Kidney tubule cell (primary cell): Measurements from ENCODE around the gene PTPRD.
A peak's percentile ranks its signal among the peaks of the same experiment; 100 is the strongest.

Experiments used
- DNase-seq: peaks from one replicate; pipeline ENCODE4 v3.0.0-alpha.2; 2018; ENCODE audit warnings: low spot score

Gene PTPRD

GRCh38 chr9:10612641-10613398, at the start of gene PTPRD:
Gene PTPRD (minus strand): TSS chr9:10613002.
- DNase-seq = peak; percentile 63

GRCh38 chr9:10661994-10662393, 49.2 kb upstream of the PTPRD start:
- DNase-seq = no peak

- DNase-seq = no peak
These were observed 48.6 kb upstream of the PTPRD start for GRCh38 chr9:10661376-10661775.

- no peak for DNase-seq
These were observed 38.2 kb upstream of the PTPRD start for GRCh38 chr9:10651012-10651411.

- no peak for DNase-seq
These were observed 36.3 kb upstream of the PTPRD start for GRCh38 chr9:10649076-10649475.

GRCh38 chr9:10633785-10634184, 21.0 kb upstream of the PTPRD start:
- DNase-seq = no peak

GRCh38 chr9:10614196-10614800, 1.5 kb upstream of the PTPRD start:
- no peak for DNase-seq

GRCh38 chr9:10613419-10613818, 617 bp upstream of the PTPRD start:
- no peak for DNase-seq

GRCh38 chr9:10605388-10605787, 7.4 kb downstream of the PTPRD start:
- no peak for DNase-seq

GRCh38 chr9:10604927-10605326, 7.9 kb downstream of the PTPRD start:
- no peak for DNase-seq

GRCh38 chr9:10597801-10598200, 15.0 kb downstream of the PTPRD start:
- DNase-seq = no peak

- DNase-seq = no peak
These were observed 18.3 kb downstream of the PTPRD start for GRCh38 chr9:10594482-10594881.

GRCh38 chr9:10586407-10586806, 26.4 kb downstream of the PTPRD start:
- DNase-seq = no peak

- DNase-seq = no peak
These were observed 41.1 kb downstream of the PTPRD start for GRCh38 chr9:10571699-10572098.

- no peak for DNase-seq
These were observed 46.0 kb downstream of the PTPRD start for GRCh38 chr9:10566848-10567247.

GRCh38 chr9:10562581-10563343, 50.0 kb downstream of the PTPRD start:
- DNase-seq = peak; percentile 40

- no peak for DNase-seq
These were observed 64.5 kb downstream of the PTPRD start for GRCh38 chr9:10548348-10548747.

GRCh38 chr9:10538073-10538472, 74.7 kb downstream of the PTPRD start:
- no peak for DNase-seq

GRCh38 chr9:10534850-10535249, 78.0 kb downstream of the PTPRD start:
- no peak for DNase-seq

- no peak for DNase-seq
These were observed 86.8 kb downstream of the PTPRD start for GRCh38 chr9:10525972-10526371.

- DNase-seq = no peak
These were observed 89.6 kb downstream of the PTPRD start for GRCh38 chr9:10523164-10523563.

- DNase-seq = no peak
These were observed 100.7 kb downstream of the PTPRD start for GRCh38 chr9:10512144-10512543.

- no peak for DNase-seq
These were observed 123.9 kb downstream of the PTPRD start for GRCh38 chr9:10488937-10489336.
